ENCODE data around the gene PFKFB2.

- no peak for TF ChIP-seq CTCF (conservative IDR thresholded peaks at IDR 0.05 in 1 of 2, IDR thresholded peaks at IDR 0.05 in 1 of 2; ENCODE audit: extremely low read depth in 1 of 2, insufficient read depth in 1 of 2, low read depth in 1 of 2, low read length in 2 of 2)
- no peak for TF ChIP-seq EZH2 (IDR thresholded peaks at IDR 0.05; ENCODE audit: borderline replicate concordance, low read length)
These were observed 76.0 kb downstream of the PFKFB2 start for GRCh38 chr1:207129053-207129452.
